GM06990 (cell line): ENCODE data around the gene CDC42BPB.

Experiments
- DNase-seq: peaks from one replicate; pipeline ENCODE4 v3.0.0-alpha.2; 2011; ENCODE audit not compliant: insufficient read length; ENCODE audit errors: extremely low read depth
- H3K27me3 ChIP-seq: replicated peaks from 2 replicates; pipeline ENCODE4 v1.6.0; 2011; ENCODE audit warnings: low read length; ENCODE audit not compliant: control insufficient read depth, insufficient read depth
- H3K36me3 ChIP-seq: 2 replicates; pipeline ENCODE4 v1.5.1; 2011; ENCODE audit warnings: low read length; ENCODE audit not compliant: control insufficient read depth, insufficient read depth
- H3K4me3 ChIP-seq: replicated peaks from 2 replicates; pipeline ENCODE4 v1.5.1; 2011; ENCODE audit warnings: low read depth, mild to moderate bottlenecking, control low read depth, low read length
- TF ChIP-seq, protein P1 (sequence below): IDR thresholded peaks from 2 replicates; pipeline ENCODE4 v1.5.1; 2011; ENCODE audit warnings: low read length, control low read depth, mild to moderate bottlenecking, inconsistent platforms; ENCODE audit not compliant: insufficient read depth, poor library complexity, severe bottlenecking

CDC42BPB gene

DNA sequence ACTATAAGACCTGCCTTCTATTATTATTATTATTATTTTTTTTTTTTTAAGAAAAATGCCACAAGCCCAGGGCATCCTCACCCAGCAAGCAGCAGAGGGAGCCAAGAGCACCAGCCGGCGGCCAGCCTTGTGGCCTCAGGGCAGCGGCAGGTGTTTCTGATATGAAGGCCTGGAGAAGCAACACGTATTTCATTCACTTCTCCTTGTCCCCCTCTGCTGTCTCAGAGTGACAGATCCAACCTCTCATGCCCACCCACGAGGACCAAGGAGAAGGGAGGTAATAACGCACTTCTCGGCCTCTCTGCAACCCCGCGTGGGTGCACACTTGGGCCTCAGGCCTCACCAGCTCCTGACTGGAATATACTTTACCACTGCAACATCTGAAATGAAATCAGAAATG lies 25.4 kb downstream of the CDC42BPB start:
- Histone ChIP-seq H3K36me3 (no peaks in the 10 kb centered on the region), H3K4me3 (no peak overlapping the region), H3K27me3 (no peaks in the 10 kb centered on the region)
- TF ChIP-seq, protein P1, sequence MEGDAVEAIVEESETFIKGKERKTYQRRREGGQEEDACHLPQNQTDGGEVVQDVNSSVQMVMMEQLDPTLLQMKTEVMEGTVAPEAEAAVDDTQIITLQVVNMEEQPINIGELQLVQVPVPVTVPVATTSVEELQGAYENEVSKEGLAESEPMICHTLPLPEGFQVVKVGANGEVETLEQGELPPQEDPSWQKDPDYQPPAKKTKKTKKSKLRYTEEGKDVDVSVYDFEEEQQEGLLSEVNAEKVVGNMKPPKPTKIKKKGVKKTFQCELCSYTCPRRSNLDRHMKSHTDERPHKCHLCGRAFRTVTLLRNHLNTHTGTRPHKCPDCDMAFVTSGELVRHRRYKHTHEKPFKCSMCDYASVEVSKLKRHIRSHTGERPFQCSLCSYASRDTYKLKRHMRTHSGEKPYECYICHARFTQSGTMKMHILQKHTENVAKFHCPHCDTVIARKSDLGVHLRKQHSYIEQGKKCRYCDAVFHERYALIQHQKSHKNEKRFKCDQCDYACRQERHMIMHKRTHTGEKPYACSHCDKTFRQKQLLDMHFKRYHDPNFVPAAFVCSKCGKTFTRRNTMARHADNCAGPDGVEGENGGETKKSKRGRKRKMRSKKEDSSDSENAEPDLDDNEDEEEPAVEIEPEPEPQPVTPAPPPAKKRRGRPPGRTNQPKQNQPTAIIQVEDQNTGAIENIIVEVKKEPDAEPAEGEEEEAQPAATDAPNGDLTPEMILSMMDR, result no peak
- no peak for DNase-seq

DNA sequence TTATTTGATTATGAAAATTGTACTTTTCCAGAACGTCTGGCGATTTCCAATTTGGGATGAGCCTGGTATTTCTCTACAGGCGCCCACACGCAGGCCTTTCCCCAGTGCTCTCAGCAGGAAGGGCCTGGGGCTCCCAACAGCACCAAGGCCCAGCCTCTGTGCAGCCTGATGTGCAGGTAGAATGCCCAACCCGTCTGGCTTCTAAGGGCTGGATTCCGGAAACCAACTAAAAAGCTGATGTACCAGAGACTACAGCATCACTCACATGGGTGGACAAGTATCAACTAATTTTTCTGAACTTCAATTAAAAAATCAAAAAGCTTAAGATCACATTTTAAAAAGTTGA lies 25.8 kb downstream of the CDC42BPB start:
- Histone ChIP-seq H3K27me3 (no peaks in the 10 kb centered on the region), H3K36me3 (no peaks in the 10 kb centered on the region), H3K4me3 (no peak overlapping the region)
- no peak for DNase-seq
- TF ChIP-seq, protein P1, result no peak

DNA sequence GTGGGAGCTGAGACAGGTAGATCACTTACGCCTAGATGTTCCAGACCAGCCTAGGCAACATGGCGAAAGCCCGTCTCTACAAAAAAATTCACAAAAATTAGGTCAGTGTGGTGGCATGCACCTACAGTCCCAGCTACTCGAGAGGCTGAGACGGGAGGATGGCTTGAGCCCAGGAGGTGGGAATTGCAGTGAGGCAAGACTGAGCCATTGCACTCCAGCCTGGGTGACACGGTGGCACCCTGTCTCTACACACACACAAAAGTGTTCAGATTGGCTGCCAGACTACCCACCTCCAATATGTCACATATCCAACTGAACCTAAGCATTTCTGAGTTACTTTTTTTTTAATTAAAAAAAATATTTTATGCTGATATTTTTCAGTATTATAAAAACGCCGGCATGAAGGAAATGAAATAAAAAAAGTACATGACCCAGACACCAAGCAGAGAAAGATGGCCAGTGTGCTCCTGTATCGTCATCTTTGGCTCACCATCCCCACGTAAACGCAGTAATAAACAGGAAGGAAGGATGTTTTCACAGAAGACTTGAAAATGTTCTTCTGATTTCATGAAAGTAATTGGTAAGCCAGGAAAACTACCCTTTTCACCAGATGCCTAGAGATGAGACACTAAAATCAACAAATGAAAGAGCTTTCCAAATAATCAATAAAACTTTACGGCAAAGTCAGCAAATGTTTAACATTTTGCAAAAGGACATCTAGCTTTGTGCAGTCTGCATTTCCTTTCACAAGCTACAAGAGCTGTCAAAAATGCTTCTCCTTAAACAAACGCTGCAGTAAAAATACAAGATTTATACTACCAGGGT lies 26.4 kb downstream of the CDC42BPB start:
- H3K4me3 ChIP-seq, result no peak overlapping the region
- DNase-seq, result no peak
- TF ChIP-seq, protein P1, result no peak
- H3K27me3 ChIP-seq, result no peaks in the 10 kb centered on the region
- H3K36me3 ChIP-seq, result no peaks in the 10 kb centered on the region

DNA sequence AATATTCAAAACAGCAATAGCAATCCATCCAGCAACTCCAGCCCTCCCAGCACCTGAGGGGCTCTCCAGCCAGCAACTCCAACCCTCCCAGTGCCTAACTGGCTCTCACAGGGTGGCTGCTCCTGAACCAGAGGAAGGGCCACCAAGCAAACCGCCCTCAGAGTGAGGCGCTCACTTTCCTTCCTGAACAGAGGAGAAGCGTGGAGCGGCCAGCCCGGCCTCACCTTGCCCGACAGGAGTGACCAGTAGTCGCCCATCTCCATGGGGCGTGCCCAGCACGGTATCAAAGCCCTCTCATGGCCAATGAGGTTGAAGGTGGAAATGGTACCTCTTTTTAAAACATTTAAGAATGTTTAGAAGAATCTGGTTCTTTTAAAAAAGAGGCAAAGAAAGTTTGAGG lies 27.4 kb downstream of the CDC42BPB start:
- H3K36me3 ChIP-seq, result no peaks in the 10 kb centered on the region
- DNase-seq, result no peak
- H3K4me3 ChIP-seq, result no peak overlapping the region
- TF ChIP-seq, protein P1, result no peak
- no peaks in the 10 kb centered on the region for H3K27me3 ChIP-seq

DNA sequence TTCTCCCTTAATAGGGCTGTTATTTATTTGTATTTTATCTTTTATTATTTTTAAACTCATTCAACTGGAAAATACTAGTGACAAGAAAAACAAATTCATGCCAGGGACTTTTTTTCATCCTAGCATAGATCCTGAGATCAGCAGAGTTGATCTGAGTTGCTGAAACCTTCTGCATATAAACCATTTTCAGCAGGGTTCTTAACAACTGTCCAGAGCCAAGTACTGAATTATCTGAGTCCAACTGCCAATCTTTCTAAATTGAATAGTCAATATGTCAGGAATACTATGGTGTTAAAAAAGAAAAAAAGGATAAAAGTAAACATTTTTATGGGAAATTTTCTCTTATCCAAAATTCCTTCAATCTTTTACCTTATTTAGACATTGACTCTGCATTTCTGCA lies 28.6 kb downstream of the CDC42BPB start:
- Histone ChIP-seq H3K27me3 (no peaks in the 10 kb centered on the region), H3K36me3 (no peaks in the 10 kb centered on the region), H3K4me3 (no peak overlapping the region)
- TF ChIP-seq, protein P1, result no peak
- no peak for DNase-seq
